GM19328 (cell line): ENCODE results near the gene NONO.
A peak's percentile ranks its signal among the peaks of the same experiment; 100 is the strongest.
"Not testable (repeated sequence)": the region's sequence is repeated elsewhere in the genome, so short reads cannot be mapped to it uniquely, and the experiment has no call there.

Experiments
- ATAC-seq: cut with Tn5 transposase; IDR thresholded peaks from one replicate; pipeline ENCODE4 v1.9.1; 2021; ENCODE audit warnings: mild to moderate bottlenecking, moderate library complexity; ENCODE audit not compliant: unreplicated experiment

NONO gene, protein sequence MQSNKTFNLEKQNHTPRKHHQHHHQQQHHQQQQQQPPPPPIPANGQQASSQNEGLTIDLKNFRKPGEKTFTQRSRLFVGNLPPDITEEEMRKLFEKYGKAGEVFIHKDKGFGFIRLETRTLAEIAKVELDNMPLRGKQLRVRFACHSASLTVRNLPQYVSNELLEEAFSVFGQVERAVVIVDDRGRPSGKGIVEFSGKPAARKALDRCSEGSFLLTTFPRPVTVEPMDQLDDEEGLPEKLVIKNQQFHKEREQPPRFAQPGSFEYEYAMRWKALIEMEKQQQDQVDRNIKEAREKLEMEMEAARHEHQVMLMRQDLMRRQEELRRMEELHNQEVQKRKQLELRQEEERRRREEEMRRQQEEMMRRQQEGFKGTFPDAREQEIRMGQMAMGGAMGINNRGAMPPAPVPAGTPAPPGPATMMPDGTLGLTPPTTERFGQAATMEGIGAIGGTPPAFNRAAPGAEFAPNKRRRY

DNA sequence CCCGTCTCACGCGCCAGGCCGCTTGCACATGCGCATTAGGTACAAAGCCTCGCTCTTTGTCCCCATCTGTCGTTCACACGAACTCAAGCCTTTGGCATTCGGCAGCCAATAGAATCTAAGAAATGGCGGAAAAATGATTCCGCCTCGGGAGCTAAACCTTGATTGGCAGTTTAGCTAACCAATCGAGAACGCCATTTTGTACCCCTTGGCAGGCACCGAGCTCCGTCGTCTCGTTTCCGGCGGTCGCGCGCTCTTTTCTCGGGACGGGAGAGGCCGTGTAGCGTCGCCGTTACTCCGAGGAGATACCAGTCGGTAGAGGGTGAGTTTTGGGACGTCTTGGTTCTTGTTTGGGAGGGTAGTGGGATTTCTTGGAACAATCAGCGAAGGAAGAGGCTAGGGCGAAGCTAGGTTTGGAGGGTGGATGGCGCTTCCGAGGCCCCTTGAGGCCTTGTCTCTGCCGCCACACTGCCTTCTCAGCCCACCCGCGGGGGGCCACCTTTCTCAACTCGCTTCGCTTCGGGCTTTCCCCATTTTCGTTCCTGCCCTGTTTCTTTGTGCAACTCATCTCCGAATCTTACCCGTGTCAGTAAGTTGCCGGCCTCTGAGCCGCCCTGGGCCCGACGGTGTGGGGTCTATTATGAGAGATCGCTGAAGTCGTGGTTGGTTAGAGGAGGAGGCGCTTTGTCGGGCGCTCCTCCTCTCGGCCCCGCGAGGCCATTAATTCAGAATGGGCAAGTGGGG lies at the start of gene NONO:
Gene NONO (plus strand): TSS at position 233 of the 741 bp plus-strand sequence. CDS start 7,003 bp downstream, outside the sequence.
- peak; percentile 83 for ATAC-seq

DNA sequence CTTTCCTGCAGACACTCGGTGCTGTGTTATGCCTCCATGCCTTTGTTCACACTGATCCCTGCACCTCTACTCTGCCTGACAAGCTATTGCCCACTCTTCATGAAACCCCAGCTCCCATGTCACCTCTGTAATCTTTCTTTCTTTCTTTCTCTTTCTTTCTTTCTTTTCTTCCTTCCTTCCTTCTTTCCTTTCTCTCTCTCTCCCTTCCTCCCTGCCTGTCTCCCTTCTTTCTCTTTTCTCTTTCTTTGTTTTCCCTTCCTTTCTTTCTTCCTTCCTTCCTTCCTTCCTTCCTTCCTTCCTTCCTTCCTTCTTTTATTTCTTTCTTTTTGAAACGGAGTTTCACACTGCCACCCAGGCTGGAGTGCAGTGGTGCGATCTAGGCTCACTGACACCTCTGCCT lies 48.0 kb upstream of the NONO start:
- ATAC-seq = no peak

DNA sequence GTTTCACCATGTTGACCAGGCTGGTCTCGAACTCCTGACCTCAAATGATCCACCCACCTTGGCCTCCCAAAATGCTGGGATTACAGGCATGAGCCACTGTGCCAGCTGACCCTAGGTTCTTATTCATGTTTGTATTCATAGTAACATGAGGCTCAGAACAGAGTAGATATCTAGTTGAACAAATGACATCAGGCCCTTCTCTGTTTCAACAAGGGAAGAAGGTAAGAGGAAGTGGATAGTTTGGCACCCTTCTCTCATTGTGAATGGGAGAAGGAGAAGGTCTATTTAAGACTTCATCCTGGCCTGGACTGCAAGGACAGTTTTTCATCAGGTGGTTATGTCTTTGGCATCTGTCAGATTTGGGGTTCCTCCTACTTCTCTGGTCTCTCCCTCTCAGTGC lies 46.6 kb upstream of the NONO start:
- no peak for ATAC-seq

DNA sequence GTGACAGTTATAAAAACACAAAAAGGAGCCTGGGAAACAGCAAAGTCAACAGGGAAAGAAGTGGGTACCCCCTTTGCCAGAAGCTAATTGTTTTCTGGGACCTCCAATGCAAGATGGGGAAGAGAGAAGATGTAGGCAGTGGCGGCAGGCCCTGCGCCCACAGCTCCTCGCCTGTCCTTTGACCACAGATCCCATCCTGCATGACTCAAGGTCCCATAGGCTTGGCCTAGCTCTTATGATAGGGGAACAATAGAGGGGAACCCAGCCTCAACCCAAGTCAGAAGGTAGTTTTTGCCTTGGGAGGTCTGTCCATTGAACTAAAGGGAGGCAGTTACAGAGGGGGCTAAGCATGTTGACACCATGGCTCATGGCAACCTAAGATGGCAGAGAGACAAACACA lies 43.7 kb upstream of the NONO start:
- no peak for ATAC-seq

DNA sequence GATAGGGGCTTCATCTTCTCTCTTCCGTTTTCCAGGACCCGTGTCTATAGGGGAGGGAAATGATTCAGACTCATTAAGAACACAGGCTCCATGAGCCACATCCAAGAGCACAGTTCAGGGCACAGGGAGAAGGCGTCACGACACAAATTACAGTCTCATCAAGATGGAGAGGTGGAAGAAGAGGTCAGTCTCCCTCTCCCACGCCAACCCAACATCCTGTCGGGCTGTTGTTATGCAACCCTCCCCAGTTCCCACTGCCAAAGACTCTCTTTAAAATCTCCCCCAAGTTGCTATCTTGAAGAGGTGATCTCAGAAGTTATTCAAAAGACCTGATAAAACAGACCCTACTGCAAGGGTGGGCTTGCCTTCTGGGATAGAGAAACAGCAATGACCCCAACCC lies 42.1 kb upstream of the NONO start:
- no peak for ATAC-seq

DNA sequence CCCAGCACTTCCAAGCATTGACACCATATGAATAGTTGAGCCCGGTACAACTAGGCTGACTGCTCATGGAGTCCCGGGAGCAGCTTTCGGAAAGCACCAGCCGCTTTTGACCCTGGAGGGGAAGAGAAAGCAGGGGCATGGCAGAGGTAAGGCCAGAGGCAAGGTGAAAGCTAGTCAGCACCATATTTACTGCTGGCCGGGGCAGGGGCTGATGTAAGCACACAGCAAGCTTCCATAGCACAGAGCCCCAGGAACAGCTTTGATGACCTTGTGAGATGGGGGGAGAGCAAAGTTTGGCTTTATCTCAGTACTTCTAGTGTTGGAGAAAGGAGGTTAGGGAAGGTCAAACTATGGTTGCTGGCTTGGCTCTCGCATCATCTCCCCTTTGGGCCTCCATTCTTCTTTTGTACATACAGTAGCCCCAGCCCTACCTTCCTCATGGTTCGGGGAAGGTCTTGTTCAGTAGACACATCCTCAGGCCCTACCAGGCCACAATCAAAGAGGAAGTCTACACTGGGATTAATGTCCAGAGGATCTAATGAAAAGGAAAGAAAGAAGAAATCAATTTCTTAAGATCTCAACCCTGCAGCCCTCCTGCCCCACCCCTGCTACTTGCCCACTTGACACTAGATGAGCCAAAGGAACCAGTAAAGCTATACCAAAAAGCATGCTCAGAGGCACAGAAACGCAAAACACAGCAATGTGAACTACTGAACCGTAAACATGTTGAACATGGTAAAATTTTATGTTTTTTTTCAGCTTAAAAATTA lies 38.9 kb upstream of the NONO start:
- no peak for ATAC-seq

DNA sequence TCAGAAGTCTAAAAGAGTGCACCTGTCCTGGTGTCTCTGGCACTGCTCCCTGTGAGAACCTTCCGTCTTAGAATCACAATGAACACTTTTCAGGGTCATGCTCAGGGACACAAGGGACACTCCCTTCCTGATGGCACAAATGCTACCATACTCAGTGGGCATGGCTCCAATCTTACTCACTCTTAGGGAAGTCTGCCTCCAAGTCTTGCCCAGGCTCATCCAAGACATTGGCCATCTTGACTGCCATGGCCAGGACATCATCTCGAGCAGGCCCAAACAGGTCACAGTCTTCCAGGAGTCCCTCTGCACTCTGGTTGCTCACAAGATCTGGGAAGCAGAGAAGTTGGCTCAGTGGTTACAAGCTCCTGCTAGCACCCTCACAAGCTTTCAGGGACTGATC lies 38.3 kb upstream of the NONO start:
- ATAC-seq = no peak

DNA sequence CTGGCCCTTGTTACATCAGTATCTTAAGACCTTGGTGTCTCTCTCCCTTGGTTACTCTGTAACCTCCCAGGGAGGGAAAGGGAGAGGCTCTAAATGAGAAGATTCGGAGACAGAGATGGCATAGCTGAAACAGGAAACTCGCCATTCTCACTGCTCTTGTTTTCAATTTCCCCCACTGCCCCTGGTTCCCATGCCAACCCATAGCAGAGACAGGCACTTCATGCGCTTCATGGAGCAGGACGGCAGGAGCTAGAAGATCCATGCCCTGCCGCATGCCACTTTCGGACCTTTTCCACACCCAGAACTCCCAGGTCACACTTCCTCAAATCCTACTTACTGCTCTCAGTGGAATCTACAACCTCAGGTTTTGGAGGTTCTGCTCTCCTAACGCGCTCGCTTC lies 32.6 kb upstream of the NONO start:
- ATAC-seq = no peak

DNA sequence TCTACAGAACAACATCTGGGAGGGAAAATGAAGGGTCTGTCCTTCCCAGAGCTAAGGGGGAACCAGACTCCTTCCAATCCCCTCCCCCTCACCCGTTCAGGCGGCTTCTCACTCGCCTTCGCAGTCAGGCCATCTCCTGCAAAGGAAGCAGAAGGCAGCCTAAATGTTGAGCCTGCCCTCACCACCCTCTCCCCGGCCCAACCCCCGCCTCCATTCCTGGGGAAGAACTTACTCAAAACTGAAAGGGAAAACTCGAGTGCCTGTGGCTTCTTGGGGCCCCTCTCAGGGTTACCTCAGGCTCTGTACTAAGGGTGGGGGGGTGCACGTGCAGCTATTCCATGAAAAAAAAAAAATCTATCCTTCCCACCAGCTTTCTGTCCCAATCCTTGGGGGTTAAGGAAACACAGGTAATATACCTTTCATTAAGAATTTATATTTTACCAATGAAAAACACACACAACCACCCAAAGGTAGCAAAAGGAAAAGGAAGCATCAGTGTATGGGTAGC lies 31.9 kb upstream of the NONO start:
- ATAC-seq = no peak

DNA sequence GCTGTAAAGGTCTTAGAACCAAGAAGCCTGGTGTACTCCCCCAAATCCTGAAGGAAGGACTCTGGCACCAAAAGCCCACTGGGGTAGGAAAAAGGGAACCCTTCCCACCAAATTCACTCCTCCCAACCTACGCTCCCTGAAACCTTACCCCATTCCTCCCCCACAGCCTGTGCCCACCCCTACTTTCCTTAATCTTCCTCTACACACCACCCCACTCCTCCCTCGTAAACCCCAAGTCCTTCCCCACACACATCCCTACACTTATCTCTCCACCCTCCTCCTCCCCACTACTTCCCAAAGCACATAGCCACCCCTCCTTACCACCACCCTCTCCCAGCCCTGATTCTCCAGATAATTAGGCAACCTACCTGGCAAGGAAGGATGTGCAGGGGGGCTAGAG lies 31.2 kb upstream of the NONO start:
- no peak for ATAC-seq

DNA sequence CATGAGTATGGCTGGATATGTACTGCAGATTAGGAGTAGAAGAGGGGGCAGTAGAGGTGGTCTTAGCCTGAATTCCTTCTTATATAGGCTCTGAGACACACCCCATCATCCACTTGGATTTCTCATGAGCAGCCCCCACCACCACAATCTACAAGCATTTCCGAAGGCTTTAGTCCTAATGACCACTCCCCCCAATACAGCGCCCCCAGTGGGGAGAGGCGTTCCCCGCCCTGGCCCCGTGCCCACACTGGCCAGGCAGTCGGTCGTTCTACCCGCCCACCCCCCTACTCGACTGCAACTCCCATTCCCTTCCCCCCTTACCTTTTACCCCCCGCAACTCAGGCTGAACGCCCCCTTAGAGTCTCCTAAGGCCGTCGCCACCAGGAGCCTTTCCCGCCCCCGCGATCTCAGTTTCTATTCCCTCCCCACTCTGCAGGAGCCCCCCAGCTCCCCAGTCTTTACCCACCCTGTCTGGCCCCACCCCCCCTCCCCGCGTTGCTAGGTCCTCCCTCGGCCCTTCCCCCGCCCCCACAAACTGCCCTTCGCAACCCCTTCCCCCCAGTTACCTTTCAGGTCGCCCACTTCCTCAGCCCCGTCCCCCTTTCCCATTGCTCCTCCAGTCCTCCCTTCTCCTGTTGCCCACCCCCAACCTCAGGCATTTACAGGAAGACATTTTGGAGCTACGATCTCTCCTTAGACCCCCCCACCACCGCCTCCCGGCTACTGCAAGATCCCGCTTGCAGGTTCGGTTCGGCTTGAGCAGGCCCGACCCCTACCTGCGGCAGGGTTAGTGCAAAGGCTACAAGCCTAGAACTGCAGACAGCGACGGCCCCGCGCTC lies 30.0 kb upstream of the NONO start:
- no peak for ATAC-seq

DNA sequence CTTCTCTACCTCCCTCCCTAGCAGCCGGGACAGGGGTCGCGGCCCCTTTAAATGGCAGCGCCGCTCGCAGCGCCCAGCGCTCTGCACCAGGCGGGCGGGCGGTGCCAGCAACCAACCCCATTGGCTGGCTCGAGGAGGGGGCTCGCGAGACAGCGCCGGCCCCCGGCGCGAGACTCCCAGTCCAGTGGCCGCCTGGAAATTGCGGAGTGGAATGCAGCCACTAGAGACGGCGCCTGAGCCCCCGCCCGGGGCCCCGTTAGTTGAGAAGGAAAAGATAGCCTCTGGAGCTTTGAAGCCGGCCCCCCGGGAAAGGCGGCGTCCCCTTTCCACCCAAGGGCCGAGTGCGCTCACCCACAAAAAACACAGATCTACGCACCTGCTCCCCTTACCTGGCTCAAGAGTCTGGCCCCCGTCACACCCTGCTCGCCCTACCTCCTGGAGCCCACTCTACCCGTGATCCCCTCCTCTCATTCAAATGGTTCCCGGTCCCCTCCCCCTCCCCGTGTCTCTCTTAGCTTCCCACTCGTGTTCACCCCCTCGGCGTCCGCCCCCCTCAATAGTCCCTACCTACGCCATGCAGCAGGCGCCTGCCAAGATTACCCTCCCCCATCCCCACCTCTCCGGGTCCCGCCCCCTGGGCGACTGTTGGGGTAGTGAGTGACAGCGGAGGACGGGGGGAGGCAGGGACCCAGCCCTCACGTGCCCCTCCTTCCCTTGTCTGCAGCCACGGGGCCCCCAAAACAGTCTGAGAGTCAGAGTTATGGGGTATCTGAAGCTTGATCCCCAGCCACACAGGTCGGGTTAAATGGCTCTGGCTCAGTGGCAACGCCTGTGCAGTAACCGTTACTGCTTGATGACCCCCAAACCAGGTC lies 29.1 kb upstream of the NONO start, which contains the start of gene ZMYM3:
Gene ZMYM3 (minus strand): TSS at position 49 of the 872 bp plus-strand sequence. CDS start 885 bp downstream, outside the sequence.
- ATAC-seq = peak; percentile 83

DNA sequence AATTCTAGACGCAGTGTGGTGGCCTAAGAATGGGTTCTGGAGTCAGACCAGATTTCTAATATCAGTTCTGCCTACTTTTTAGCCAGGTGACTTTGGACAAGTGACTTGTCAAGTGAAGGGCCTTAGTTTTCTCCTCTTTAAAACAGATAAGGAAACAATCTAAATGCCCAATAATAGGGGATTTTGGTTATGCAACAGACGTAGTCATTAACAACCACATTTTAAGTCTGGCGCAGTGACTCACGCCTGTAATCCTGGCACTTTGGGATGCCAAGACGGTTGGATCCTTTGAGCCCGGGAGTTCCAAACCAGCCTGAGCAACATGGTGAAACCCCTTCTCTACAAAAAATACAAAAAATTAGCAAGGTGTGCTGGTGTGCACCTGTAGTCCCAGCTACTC lies 27.4 kb upstream of the NONO start:
- ATAC-seq = no peak

DNA sequence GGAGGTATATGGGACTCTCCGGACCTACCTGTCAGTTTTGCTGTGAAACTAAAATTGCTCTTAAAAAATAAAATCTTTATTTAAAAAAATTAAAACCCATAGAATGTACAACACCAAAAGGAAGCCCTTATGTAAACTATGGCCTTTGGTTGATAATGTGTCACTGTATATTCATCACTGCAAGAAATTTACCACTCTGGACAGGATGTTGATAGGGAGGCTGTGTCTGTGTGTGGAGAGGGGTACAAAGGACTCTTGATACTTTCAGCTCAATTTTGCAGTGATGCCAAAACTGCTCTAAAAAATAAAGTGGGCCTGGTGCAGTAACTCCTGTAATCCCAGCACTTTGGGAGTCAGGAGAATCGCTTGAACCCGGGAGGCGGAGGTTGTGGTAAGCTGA lies 26.6 kb upstream of the NONO start:
- ATAC-seq = no peak

DNA sequence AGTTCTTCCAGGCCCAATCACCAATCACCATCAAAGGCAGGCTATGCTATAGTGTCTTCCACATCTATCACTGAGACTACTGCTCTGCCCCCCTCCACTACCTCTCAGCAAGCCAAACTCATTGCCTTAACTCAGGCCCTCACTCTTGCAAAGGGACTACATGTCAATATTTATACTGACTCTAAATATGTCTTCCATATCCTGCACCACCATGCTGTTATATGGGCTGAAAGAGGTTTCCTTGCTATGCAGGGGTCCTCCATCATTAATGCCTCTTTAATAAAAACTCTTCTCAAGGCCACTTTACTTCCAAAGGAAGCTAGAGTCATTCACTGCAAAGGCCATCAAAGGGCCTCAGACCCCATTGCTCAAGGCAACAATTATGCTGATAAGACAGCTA lies 14.8 kb upstream of the NONO start:
- ATAC-seq = not testable (repeated sequence)

DNA sequence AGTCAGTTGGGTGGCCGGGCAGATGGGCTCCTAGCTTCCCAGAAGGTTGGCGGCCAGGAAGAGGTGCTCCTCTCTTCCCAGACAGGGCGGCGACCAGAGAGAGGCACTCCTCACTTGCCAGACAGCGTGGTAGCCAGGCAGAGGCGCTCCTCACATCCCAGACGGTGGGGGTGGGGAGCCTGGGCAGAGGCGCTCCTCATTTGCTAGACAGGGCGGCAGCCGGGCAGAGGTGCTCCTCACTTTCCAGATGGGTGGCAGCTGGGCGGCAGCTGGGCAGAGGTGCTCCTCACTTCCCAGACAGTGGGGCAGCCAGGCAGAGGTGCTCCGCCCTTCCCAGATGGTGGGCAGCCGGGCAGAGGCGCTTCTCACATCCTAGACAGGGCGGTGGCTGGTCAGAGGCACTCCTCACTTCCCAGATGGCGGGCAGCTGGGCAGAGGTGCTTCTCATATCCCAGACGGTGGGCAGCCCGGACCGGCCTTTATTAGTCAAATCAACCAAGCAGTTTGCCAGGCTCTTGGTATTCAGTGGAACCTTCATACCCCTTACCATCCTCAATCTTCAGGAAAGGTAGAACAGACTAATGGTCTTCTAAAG lies 13.5 kb upstream of the NONO start:
- no peak for ATAC-seq

DNA sequence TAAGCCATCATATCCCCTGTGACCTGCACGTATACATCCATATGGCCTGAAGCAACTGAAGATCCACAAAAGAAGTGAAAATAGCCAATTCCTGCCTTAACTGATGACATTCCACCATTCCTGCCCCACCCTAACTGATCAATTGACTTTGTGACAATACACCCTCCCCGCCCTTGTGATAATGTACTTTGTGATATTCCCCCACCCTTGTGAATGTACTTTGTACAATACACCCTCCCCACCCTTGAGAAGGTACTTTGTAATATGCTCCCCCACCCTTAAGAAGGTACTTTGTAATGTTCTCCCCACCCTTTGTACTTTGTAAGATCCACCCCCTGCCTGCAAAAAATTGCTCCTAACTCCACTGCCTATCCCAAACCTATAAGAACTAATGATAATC lies 11.1 kb upstream of the NONO start:
- ATAC-seq = not testable (repeated sequence)

DNA sequence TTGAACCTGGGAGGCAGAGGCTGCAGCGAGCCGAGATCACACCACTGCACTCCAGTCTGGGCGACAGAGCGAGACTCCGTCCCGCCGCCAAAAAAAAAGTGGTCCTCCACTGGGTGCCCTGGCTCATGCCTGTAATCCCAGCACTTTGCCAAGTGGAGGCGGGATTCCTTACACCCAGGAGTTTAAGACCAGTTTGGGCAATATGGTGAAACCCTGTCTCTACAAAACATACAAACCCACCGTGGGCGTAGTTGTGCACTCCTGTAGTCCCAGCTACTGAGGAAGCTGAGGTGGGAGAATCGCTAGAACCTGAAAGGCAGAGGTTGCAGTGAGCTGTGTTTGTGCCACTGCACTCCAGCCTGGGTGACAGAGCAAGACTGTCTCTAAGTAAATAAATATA lies 2.1 kb upstream of the NONO start:
- ATAC-seq = not testable (repeated sequence)
